Measurements from ENCODE around the gene CD22. TPM values are rescaled to one million over a fixed set of nuclear protein-coding genes. Genes with fewer than 3 reads are reported as not detected.

CD22 gene
- total and polyA plus RNA-seq, 2 of the 8 experiments (the other 6 are each of a cell fraction or from before 2014, with no cell fraction given), result 0.06 to 0.60 TPM

DNA sequence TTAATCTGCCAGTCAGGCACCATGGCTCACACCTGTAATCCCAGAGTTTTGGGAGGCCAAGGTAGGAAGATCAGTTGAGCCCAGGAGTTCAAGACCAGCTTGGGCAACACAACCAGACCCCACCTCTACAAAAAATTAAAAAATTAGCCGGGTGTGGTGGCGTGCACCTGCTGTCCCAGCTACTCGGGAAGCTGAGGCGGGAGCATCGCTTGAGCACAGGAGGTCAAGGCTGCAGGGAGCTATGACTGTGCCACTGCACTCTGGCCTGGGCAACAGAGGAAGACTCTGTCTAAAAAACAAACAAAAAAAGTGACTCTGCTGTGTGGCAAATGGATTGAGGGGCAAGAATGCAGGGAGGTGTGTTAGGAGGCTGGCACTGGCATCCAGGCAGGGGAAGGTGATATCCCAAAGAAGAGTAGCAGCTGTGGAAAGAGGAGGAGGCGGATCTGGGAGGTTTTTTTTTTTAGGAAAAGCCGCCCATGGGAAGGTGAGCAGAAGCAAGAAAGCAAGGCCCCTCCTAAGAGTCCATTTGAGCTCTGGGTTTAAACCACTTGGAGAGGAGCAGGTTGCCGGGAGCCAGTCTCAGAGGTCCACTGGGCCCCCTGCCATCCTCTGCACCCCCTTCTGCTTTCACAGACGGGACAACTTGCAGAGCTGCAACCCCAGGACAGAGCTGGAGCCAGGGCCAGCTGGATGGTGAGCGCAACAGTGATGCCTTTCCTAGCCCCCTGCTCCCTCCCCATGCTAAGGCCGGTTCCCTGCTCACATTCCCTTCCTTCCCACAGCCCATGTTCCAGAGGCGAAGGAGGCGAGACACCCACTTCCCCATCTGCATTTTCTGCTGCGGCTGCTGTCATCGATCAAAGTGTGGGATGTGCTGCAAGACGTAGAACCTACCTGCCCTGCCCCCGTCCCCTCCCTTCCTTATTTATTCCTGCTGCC is 44.6 kb upstream of the CD22 start (continued):
- TF ChIP-seq, protein P1, sequence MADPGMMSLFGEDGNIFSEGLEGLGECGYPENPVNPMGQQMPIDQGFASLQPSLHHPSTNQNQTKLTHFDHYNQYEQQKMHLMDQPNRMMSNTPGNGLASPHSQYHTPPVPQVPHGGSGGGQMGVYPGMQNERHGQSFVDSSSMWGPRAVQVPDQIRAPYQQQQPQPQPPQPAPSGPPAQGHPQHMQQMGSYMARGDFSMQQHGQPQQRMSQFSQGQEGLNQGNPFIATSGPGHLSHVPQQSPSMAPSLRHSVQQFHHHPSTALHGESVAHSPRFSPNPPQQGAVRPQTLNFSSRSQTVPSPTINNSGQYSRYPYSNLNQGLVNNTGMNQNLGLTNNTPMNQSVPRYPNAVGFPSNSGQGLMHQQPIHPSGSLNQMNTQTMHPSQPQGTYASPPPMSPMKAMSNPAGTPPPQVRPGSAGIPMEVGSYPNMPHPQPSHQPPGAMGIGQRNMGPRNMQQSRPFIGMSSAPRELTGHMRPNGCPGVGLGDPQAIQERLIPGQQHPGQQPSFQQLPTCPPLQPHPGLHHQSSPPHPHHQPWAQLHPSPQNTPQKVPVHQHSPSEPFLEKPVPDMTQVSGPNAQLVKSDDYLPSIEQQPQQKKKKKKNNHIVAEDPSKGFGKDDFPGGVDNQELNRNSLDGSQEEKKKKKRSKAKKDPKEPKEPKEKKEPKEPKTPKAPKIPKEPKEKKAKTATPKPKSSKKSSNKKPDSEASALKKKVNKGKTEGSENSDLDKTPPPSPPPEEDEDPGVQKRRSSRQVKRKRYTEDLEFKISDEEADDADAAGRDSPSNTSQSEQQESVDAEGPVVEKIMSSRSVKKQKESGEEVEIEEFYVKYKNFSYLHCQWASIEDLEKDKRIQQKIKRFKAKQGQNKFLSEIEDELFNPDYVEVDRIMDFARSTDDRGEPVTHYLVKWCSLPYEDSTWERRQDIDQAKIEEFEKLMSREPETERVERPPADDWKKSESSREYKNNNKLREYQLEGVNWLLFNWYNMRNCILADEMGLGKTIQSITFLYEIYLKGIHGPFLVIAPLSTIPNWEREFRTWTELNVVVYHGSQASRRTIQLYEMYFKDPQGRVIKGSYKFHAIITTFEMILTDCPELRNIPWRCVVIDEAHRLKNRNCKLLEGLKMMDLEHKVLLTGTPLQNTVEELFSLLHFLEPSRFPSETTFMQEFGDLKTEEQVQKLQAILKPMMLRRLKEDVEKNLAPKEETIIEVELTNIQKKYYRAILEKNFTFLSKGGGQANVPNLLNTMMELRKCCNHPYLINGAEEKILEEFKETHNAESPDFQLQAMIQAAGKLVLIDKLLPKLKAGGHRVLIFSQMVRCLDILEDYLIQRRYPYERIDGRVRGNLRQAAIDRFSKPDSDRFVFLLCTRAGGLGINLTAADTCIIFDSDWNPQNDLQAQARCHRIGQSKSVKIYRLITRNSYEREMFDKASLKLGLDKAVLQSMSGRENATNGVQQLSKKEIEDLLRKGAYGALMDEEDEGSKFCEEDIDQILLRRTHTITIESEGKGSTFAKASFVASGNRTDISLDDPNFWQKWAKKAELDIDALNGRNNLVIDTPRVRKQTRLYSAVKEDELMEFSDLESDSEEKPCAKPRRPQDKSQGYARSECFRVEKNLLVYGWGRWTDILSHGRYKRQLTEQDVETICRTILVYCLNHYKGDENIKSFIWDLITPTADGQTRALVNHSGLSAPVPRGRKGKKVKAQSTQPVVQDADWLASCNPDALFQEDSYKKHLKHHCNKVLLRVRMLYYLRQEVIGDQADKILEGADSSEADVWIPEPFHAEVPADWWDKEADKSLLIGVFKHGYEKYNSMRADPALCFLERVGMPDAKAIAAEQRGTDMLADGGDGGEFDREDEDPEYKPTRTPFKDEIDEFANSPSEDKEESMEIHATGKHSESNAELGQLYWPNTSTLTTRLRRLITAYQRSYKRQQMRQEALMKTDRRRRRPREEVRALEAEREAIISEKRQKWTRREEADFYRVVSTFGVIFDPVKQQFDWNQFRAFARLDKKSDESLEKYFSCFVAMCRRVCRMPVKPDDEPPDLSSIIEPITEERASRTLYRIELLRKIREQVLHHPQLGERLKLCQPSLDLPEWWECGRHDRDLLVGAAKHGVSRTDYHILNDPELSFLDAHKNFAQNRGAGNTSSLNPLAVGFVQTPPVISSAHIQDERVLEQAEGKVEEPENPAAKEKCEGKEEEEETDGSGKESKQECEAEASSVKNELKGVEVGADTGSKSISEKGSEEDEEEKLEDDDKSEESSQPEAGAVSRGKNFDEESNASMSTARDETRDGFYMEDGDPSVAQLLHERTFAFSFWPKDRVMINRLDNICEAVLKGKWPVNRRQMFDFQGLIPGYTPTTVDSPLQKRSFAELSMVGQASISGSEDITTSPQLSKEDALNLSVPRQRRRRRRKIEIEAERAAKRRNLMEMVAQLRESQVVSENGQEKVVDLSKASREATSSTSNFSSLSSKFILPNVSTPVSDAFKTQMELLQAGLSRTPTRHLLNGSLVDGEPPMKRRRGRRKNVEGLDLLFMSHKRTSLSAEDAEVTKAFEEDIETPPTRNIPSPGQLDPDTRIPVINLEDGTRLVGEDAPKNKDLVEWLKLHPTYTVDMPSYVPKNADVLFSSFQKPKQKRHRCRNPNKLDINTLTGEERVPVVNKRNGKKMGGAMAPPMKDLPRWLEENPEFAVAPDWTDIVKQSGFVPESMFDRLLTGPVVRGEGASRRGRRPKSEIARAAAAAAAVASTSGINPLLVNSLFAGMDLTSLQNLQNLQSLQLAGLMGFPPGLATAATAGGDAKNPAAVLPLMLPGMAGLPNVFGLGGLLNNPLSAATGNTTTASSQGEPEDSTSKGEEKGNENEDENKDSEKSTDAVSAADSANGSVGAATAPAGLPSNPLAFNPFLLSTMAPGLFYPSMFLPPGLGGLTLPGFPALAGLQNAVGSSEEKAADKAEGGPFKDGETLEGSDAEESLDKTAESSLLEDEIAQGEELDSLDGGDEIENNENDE (IDR thresholded peaks at IDR 0.05; ENCODE audit: insufficient replicate concordance, low read length), result no peak
- no peak for TF ChIP-seq KDM1A (IDR thresholded peaks at IDR 0.05; ENCODE audit: borderline replicate concordance, low read length)
- no peak for TF ChIP-seq RBBP5 (IDR thresholded peaks at IDR 0.05; ENCODE audit: borderline replicate concordance, low read depth, low read length)
- TF ChIP-seq RAD21 (IDR thresholded peaks at IDR 0.05 in 1 of 2, conservative IDR thresholded peaks at IDR 0.05 in 1 of 2; ENCODE audit: low read depth in 2 of 2, low read length in 2 of 2), result no peak
- TF ChIP-seq TBP (IDR thresholded peaks at IDR 0.05; ENCODE audit: low read depth, low read length), result no peak
- no peak for TF ChIP-seq CBX5 (IDR thresholded peaks at IDR 0.05; ENCODE audit: low read depth, low read length)
- TF ChIP-seq EZH2 (IDR thresholded peaks at IDR 0.05; ENCODE audit: low read depth, low read length, severe bottlenecking), result no peak
- TF ChIP-seq ASH2L (IDR thresholded peaks at IDR 0.05; ENCODE audit: low read length), result no peak
- TF ChIP-seq JUND (IDR thresholded peaks at IDR 0.05; ENCODE audit: low read length), result no peak

Data from H1 (cell line).